NB4 (cell line): ENCODE results near the gene MIF4GD.
A peak's percentile ranks its signal among the peaks of the same experiment; 100 is the strongest.

ENCODE experiments used
- DNase-seq: peaks from one replicate; pipeline ENCODE4 v3.0.0; 2010; ENCODE audit warnings: low read depth
- H3K4me3 ChIP-seq: one replicate; pipeline ENCODE4 v1.5.1; 2011; ENCODE audit warnings: mild to moderate bottlenecking, low read depth, low read length, moderate library complexity
- MAX ChIP-seq: IDR thresholded peaks from 2 replicates; pipeline ENCODE4 v1.6.1; 2011; ENCODE audit warnings: low read depth, low read length
- MYC ChIP-seq: IDR thresholded peaks from 2 replicates; pipeline ENCODE4 v1.6.1; 2011; ENCODE audit warnings: low read depth, low read length
- POLR2A ChIP-seq: IDR thresholded peaks from 2 replicates; pipeline ENCODE4 v1.6.1; 2011; ENCODE audit warnings: mild to moderate bottlenecking; ENCODE audit not compliant: insufficient read length; ENCODE audit errors: extremely low read depth
- TF ChIP-seq, protein P1 (sequence below): IDR thresholded peaks from one replicate; pipeline ENCODE4 v1.5.1; 2012; ENCODE audit warnings: low read depth, low read length

The MIF4GD gene

GRCh38 chr17:75237100-75238014 lies 33.7 kb downstream of the MIF4GD start:
- no peak overlapping the region for H3K4me3 ChIP-seq
- DNase-seq, result no peak

GRCh38 chr17:75232786-75233185 lies 38.2 kb downstream of the MIF4GD start:
- no peak for TF ChIP-seq MAX
- TF ChIP-seq, protein P1, sequence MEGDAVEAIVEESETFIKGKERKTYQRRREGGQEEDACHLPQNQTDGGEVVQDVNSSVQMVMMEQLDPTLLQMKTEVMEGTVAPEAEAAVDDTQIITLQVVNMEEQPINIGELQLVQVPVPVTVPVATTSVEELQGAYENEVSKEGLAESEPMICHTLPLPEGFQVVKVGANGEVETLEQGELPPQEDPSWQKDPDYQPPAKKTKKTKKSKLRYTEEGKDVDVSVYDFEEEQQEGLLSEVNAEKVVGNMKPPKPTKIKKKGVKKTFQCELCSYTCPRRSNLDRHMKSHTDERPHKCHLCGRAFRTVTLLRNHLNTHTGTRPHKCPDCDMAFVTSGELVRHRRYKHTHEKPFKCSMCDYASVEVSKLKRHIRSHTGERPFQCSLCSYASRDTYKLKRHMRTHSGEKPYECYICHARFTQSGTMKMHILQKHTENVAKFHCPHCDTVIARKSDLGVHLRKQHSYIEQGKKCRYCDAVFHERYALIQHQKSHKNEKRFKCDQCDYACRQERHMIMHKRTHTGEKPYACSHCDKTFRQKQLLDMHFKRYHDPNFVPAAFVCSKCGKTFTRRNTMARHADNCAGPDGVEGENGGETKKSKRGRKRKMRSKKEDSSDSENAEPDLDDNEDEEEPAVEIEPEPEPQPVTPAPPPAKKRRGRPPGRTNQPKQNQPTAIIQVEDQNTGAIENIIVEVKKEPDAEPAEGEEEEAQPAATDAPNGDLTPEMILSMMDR, result no peak
- TF ChIP-seq MYC, result no peak
- no peak for TF ChIP-seq POLR2A
- no peak overlapping the region for H3K4me3 ChIP-seq
- no peak for DNase-seq

More at GRCh38 chr17:75237100-75238014, 33.7 kb downstream of the MIF4GD start:
- TF ChIP-seq MYC, result no peak
- TF ChIP-seq, protein P1, result no peak
- TF ChIP-seq MAX, result no peak
- TF ChIP-seq POLR2A, result no peak

DNA sequence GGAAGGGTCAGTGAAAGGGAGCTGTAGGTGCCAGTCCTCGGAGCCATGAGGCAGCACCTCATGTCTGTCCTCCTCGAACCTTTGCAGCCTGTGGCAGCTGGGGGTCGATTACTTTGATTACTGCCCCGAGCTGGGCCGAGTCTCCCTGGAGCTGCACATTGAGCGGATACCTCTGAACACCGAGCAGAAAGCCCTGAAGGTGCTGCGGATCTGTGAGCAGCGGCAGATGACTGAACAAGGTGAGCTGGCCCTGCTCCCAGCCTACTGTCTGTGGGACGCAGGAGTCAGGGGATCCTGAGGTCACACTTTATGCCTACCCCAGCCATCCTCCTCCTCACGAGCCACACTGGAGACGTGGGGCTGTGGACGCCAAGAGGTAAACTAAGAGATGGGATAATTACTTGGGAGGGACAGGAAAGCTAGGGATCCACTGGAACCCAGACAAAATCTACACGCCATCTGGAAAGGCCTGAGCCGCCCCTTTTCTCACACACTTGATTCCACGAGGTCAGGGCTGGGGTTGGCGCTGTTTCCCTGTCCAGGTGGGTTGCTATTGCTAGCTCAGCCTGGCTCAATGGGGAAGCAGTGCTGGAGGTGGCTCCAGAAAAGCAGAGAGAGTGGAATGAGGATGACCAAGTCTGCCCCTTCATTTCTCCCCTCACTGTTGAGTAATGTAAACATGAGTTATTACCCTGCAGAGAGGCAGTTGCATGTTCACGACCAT lies 39.1 kb downstream of the MIF4GD start:
- DNase-seq, result no peak
- TF ChIP-seq POLR2A, result no peak
- no peak for TF ChIP-seq MAX
- TF ChIP-seq, protein P1, result no peak
- TF ChIP-seq MYC, result no peak
- no peak overlapping the region for H3K4me3 ChIP-seq

- no peak for DNase-seq
- TF ChIP-seq MYC (no peak), POLR2A (no peak), MAX (no peak)
- TF ChIP-seq, protein P1, result no peak
- H3K4me3 ChIP-seq, result no peak overlapping the region
These were observed 40.0 kb downstream of the MIF4GD start for GRCh38 chr17:75231071-75231470.

GRCh38 chr17:75228847-75229246 lies 42.2 kb downstream of the MIF4GD start:
- H3K4me3 ChIP-seq, result no peak overlapping the region
- TF ChIP-seq, protein P1, result no peak
- TF ChIP-seq MYC, result no peak
- DNase-seq, result peak; percentile 61
